HCT116 (cell line): ENCODE results near the gene ERMP1. TPM values are rescaled to one million over a fixed set of nuclear protein-coding genes. Genes with fewer than 3 reads are reported as not detected.
"Not testable (repeated sequence)": the region's sequence is repeated elsewhere in the genome, so short reads cannot be mapped to it uniquely, and the experiment has no call there.

Experiments
- ATAC-seq: fragments of 200-7000 bp; cut with Tn5 transposase; 2 replicates; pipeline ENCODE4 v1.9.1; 2020; ENCODE audit warnings: mild to moderate bottlenecking, moderate library complexity
- BruUV-seq: library from RNA; stranded (reverse); fragments of 400-500 nt; replicated peaks from 2 replicates; lab custom pipeline; 2021; lab: Mats Ljungman, UMichigan
- CTCF ChIA-PET: fragments of 300-600 bp; sonication (Branson Sonifier 250); formaldehyde crosslinking; loops from one replicate; lab custom pipeline; 2021; ENCODE audit warnings: antibody characterized with exemption; lab: Charles Lee
- POLR2A ChIA-PET: fragments of 300-600, 350-600 bp; sonication (Branson Sonifier 250); formaldehyde crosslinking; loops from one replicate; lab custom pipeline; 2021; ENCODE audit warnings: antibody characterized with exemption; lab: Charles Lee
- RAD21 ChIA-PET, 2 experiments: fragments of 300-600 bp; sonication (Branson Sonifier 250); formaldehyde crosslinking; loops; one replicate each; lab custom pipeline; 2023; ENCODE audit warnings: low total read pairs in 2 of 2; ENCODE audit not compliant: uncharacterized antibody in 2 of 2, unreplicated experiment in 2 of 2, low non-redundant PET in 1 of 2; lab: Charles Lee
- DNase-seq: peaks from one replicate; pipeline ENCODE4 v3.0.0-alpha.2; 2010; ENCODE audit warnings: low read depth, low spot score
- H2AFZ ChIP-seq: fragments of 200-600 bp; shearing (Covaris generic), sonication (generic); 2 replicates; pipeline ENCODE4 v1.6.1; 2017; ENCODE audit warnings: low read depth, mixed run types, mixed read lengths, antibody characterized with exemption, low read length; ENCODE audit not compliant: poor library complexity, severe bottlenecking
- H3K27ac ChIP-seq: 2 replicates; pipeline ENCODE4 v1.5.1; 2012; ENCODE audit warnings: low read depth, low read length
- H3K27me3 ChIP-seq: fragments of 200-600 bp; sonication (generic); 2 replicates; pipeline ENCODE4 v1.6.1; 2016; ENCODE audit warnings: mixed run types, low read length, mixed read lengths; ENCODE audit not compliant: insufficient read depth
- H3K36me3 ChIP-seq, 2 experiments: fragments of 200-500 bp in 1 of 2; fragments of 200-600 bp in 1 of 2; sonication (Bioruptor generic) in 1 of 2; sonication (generic) in 1 of 2; 2 replicates each; pipeline versions ENCODE4 v1.5.1 to v1.6.1; 2014 to 2016; ENCODE audit warnings: low read length in 2 of 2, inconsistent platforms in 1 of 2, mixed read lengths in 1 of 2, mixed run types in 1 of 2; ENCODE audit not compliant: insufficient read depth in 2 of 2, control insufficient read depth in 1 of 2
- H3K4me1 ChIP-seq, 2 experiments: fragments of 200-600 bp in 1 of 2; sonication (generic) in 1 of 2; 2 replicates each; pipeline versions ENCODE4 v1.5.1 to v1.6.1; 2012 to 2017; ENCODE audit warnings: low read length in 2 of 2, inconsistent platforms in 1 of 2, mild to moderate bottlenecking in 1 of 2, mixed read lengths in 1 of 2, mixed run types in 1 of 2, moderate library complexity in 1 of 2; ENCODE audit not compliant: insufficient read depth in 2 of 2, control insufficient read depth in 1 of 2
- H3K4me2 ChIP-seq: fragments of 200-600 bp; sonication (generic); 2 replicates; pipeline ENCODE4 v1.6.1; 2017; ENCODE audit warnings: mixed run types, low read length, mixed read lengths
- H3K4me3 ChIP-seq, 2 experiments: fragments of 200-600 bp in 1 of 2; sonication (generic) in 1 of 2; replicated peaks in 1 of 2; 2 replicates each; pipeline ENCODE4 v1.5.1; 2011 to 2016; ENCODE audit warnings: low read length in 2 of 2, control low read depth in 1 of 2, low read depth in 1 of 2, mild to moderate bottlenecking in 1 of 2, mixed read lengths in 1 of 2, mixed run types in 1 of 2
- H3K79me2 ChIP-seq: fragments of 200-600 bp; sonication (generic); 2 replicates; pipeline ENCODE4 v1.6.1; 2017; ENCODE audit warnings: mild to moderate bottlenecking, mixed run types, low read length, moderate library complexity, mixed read lengths; ENCODE audit not compliant: insufficient read depth
- H3K9ac ChIP-seq: fragments of 200-600 bp; sonication (generic); 2 replicates; pipeline ENCODE4 v1.6.1; 2016; ENCODE audit warnings: low read length, mixed read lengths
- H3K9me2 ChIP-seq: fragments of 200-600 bp; sonication (generic), shearing (Covaris generic); 2 replicates; pipeline ENCODE4 v1.6.1; 2017; ENCODE audit warnings: mixed run types, mild to moderate bottlenecking, moderate library complexity; ENCODE audit not compliant: insufficient read depth
- H3K9me3 ChIP-seq, 2 experiments: fragments of 200-500 bp in 1 of 2; fragments of 200-600 bp in 1 of 2; sonication (Bioruptor generic) in 1 of 2; sonication (generic) in 1 of 2; 2 replicates each; pipeline ENCODE4 v1.6.1; 2014 to 2017; ENCODE audit warnings: low read length in 2 of 2, mixed read lengths in 2 of 2, inconsistent platforms in 1 of 2, low read depth in 1 of 2, mild to moderate bottlenecking in 1 of 2, mixed run types in 1 of 2, moderate library complexity in 1 of 2; ENCODE audit not compliant: control insufficient read depth in 1 of 2, insufficient read depth in 1 of 2
- H4K20me1 ChIP-seq: fragments of 200-600 bp; sonication (generic), shearing (Covaris generic); 2 replicates; pipeline ENCODE4 v1.6.1; 2017; ENCODE audit warnings: mixed run types, mild to moderate bottlenecking, moderate library complexity; ENCODE audit not compliant: insufficient read depth
- CTCF ChIP-seq, 3 experiments: fragments of 200-600 bp in 1 of 3; sonication (generic) in 1 of 3; IDR thresholded peaks in 2 of 3; conservative IDR thresholded peaks in 1 of 3; 2 replicates each; pipeline ENCODE4 v1.5.1; 2012 to 2017; ENCODE audit warnings: low read depth in 2 of 3, low read length in 2 of 3, antibody characterized with exemption in 1 of 3, borderline replicate concordance in 1 of 3, control low read depth in 1 of 3, mild to moderate bottlenecking in 1 of 3, mixed read lengths in 1 of 3, mixed run types in 1 of 3, moderate library complexity in 1 of 3; ENCODE audit not compliant: insufficient read depth in 1 of 3
- ELF1 ChIP-seq: IDR thresholded peaks from 2 replicates; pipeline ENCODE4 v1.6.1; 2012; ENCODE audit warnings: low read depth, borderline replicate concordance
- POLR2A ChIP-seq: IDR thresholded peaks from 2 replicates; pipeline ENCODE4 v1.7.0; 2011; ENCODE audit warnings: borderline replicate concordance; ENCODE audit not compliant: insufficient read depth, insufficient read length; ENCODE audit errors: extremely low read depth
- POLR2AphosphoS5 ChIP-seq: IDR thresholded peaks from 2 replicates; pipeline ENCODE4 v1.6.1; 2011; ENCODE audit warnings: mild to moderate bottlenecking, low read depth, low read length, moderate library complexity
- RAD21 ChIP-seq: IDR thresholded peaks from 2 replicates; pipeline ENCODE4 v1.6.1; 2012; ENCODE audit warnings: low read depth, mild to moderate bottlenecking
- SIN3A ChIP-seq: IDR thresholded peaks from 2 replicates; pipeline ENCODE4 v1.6.1; 2012; ENCODE audit warnings: low read depth
- SP1 ChIP-seq: IDR thresholded peaks from 2 replicates; pipeline ENCODE4 v1.6.1; 2012; ENCODE audit warnings: low read depth
- SRF ChIP-seq: IDR thresholded peaks from 2 replicates; pipeline ENCODE4 v1.6.1; 2012; ENCODE audit warnings: low read depth
- YY1 ChIP-seq: IDR thresholded peaks from 2 replicates; pipeline ENCODE4 v1.6.1; 2011; ENCODE audit warnings: low read length, low read depth, moderate library complexity, mild to moderate bottlenecking; ENCODE audit not compliant: insufficient replicate concordance; ENCODE audit errors: extremely low read depth
- ZBTB33 ChIP-seq: IDR thresholded peaks from 2 replicates; pipeline ENCODE4 v1.6.1; 2011; ENCODE audit warnings: mild to moderate bottlenecking, low read length, moderate library complexity; ENCODE audit not compliant: insufficient replicate concordance; ENCODE audit errors: extremely low read depth
- intact Hi-C: fragments of 100-400 bp; cut with micrococcal nuclease; formaldehyde crosslinking; loops from 2 replicates; pipeline ENCODE4 v1.10.0; 2022
- total RNA-seq: library from RNA; stranded (reverse); gene quantifications from one replicate; pipeline ENCODE4 v1.2.1, GENCODE V29; 2021; ENCODE audit not compliant: unreplicated experiment
- TF ChIP-seq, protein P1 (sequence below): IDR thresholded peaks from 2 replicates; pipeline ENCODE4 v1.6.1; 2012

Gene ERMP1
- total RNA-seq, 1 experiment from 2014 or later: 29.9 TPM

- Histone ChIP-seq H3K4me3 (no peak overlapping the region), H3K9me2 (no peaks in the 10 kb centered on the region), H4K20me1 (no peaks in the 10 kb centered on the region), H3K4me2 (no peak overlapping the region), H3K27me3 (no peaks in the 10 kb centered on the region), H3K4me1 (peaks cover 0 to 7% of the 10 kb centered on the region in 2 experiments; a peak in 1 of 4 replicates), H3K9me3 (peaks cover under 1 to 2% of the 10 kb centered on the region in 2 experiments; a peak in 2 of 4 replicates), H3K36me3 (peaks cover 7 to 31% of the 10 kb centered on the region in 2 experiments), H3K79me2 (peaks cover 11% of the 10 kb centered on the region; the same call in 1 of the 2 replicates), H2AFZ (no peak overlapping the region), H3K27ac (no peak overlapping the region), H3K9ac (no peak overlapping the region)
- RAD21 ChIA-PET: no interaction called here
- DNase-seq (no peak), ATAC-seq (no peak)
- no TSS peak for BruUV-seq
- intact Hi-C loops: no loop called here
- TF ChIP-seq, protein P1, sequence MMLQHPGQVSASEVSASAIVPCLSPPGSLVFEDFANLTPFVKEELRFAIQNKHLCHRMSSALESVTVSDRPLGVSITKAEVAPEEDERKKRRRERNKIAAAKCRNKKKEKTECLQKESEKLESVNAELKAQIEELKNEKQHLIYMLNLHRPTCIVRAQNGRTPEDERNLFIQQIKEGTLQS: no peak
- TF ChIP-seq CTCF (IDR thresholded peaks at IDR 0.05 in 2 of 3, conservative IDR thresholded peaks at IDR 0.05 in 1 of 3; ENCODE audit: borderline replicate concordance in 1 of 3, insufficient read depth in 1 of 3, low read depth in 2 of 3, low read length in 2 of 3): no peak
- no peak for TF ChIP-seq SIN3A
- no peak for TF ChIP-seq SP1
- TF ChIP-seq RAD21: no peak
- no peak for TF ChIP-seq YY1
- TF ChIP-seq SRF: no peak
- no peak for TF ChIP-seq ELF1
- TF ChIP-seq ZBTB33: no peak
- no peak for TF ChIP-seq POLR2AphosphoS5
- no peak for TF ChIP-seq POLR2A
- CTCF ChIA-PET: no interaction called here
- POLR2A ChIA-PET: no interaction called here
Observed at GRCh38 chr9:5783982-5784381, 48.9 kb downstream of the ERMP1 start.

- H3K4me3 ChIP-seq, DNase-seq, intact Hi-C loops, H3K9me2 ChIP-seq, H3K4me2 ChIP-seq, H3K9me3 ChIP-seq, H3K27ac ChIP-seq, RAD21 ChIA-PET, ATAC-seq, H3K27me3 ChIP-seq, POLR2A ChIA-PET, H3K9ac ChIP-seq, H2AFZ ChIP-seq, H4K20me1 ChIP-seq, CTCF ChIA-PET, BruUV-seq, H3K4me1 ChIP-seq: not testable (repeated sequence)
- Histone ChIP-seq H3K36me3 (peaks cover 7 to 37% of the 10 kb centered on the region in 2 experiments), H3K79me2 (peaks cover 11% of the 10 kb centered on the region; the same call in 1 of the 2 replicates)
Observed at GRCh38 chr9:5783420-5783819, 49.5 kb downstream of the ERMP1 start.
